ENCODE measurements around the gene SIX3.

DNA sequence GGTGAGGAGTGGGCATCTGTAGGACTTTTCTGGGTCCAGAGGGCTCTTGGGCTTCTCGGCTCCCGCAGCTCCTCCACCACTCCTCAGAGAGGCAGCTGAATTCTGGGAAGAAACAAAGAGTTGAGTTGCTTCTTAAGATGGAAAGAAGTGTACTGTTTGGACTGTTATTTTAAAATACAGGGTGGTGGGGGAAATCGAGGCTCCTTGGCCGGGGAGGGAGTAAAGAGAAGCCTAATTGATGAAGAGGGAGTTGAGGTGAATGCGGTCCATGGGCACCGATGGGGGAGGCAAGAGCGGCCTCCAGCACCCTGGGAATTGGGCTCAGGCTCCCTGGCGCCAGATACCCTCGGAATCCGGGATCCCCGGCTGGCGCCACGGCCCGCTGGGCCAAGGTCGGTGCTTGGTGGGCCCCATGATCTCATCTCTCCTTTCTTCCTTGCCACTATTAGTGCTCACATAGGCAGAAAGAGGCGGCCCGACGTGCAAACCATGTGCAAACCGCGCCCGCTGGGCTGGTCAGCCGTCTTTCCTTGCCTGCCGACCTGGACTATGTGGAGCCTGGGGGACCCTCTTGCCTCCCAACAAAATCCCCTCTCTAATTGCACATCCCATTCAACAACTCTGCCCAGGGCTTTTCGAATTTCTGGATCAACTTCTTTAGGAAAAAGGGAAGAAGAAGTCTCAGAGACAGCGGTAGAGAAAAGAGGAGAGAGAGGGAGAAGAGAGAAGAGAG is 604 bp upstream of the SIX3 start:
- TF ChIP-seq, protein P1, sequence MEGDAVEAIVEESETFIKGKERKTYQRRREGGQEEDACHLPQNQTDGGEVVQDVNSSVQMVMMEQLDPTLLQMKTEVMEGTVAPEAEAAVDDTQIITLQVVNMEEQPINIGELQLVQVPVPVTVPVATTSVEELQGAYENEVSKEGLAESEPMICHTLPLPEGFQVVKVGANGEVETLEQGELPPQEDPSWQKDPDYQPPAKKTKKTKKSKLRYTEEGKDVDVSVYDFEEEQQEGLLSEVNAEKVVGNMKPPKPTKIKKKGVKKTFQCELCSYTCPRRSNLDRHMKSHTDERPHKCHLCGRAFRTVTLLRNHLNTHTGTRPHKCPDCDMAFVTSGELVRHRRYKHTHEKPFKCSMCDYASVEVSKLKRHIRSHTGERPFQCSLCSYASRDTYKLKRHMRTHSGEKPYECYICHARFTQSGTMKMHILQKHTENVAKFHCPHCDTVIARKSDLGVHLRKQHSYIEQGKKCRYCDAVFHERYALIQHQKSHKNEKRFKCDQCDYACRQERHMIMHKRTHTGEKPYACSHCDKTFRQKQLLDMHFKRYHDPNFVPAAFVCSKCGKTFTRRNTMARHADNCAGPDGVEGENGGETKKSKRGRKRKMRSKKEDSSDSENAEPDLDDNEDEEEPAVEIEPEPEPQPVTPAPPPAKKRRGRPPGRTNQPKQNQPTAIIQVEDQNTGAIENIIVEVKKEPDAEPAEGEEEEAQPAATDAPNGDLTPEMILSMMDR (IDR thresholded peaks at IDR 0.05), result no peak
- TF ChIP-seq POLR2A (IDR thresholded peaks at IDR 0.05), result no peak
